Caco-2 (cell line): Measurements from ENCODE around the gene TBC1D8. TPM values are rescaled to one million over a fixed set of nuclear protein-coding genes. Genes with fewer than 3 reads are reported as not detected.

ENCODE experiments used
- BruUV-seq: library from RNA; stranded (reverse); fragments of 400-500 nt; replicated peaks from 2 replicates; lab custom pipeline; 2021; lab: Mats Ljungman, UMichigan
- CTCF ChIA-PET: fragments of 300-600 bp; sonication (Branson Sonifier 250); formaldehyde crosslinking; loops from one replicate; lab custom pipeline; 2022; ENCODE audit warnings: antibody characterized with exemption; lab: Charles Lee
- POLR2A ChIA-PET: fragments of 300-600 bp; sonication (Branson Sonifier 250); formaldehyde crosslinking; loops from one replicate; lab custom pipeline; 2022; ENCODE audit warnings: antibody characterized with exemption; lab: Charles Lee
- DNase-seq, 2 experiments: peaks; one replicate each; pipeline versions ENCODE4 v3.0.0 to v3.0.0-alpha.2; 2020 to 2022
- H3K27me3 ChIP-seq: replicated peaks from 2 replicates; pipeline ENCODE4 v1.6.0; 2011; ENCODE audit warnings: low read length; ENCODE audit not compliant: control insufficient read depth, insufficient read depth
- H3K36me3 ChIP-seq: 2 replicates; pipeline ENCODE4 v1.5.1; 2011; ENCODE audit warnings: low read length; ENCODE audit not compliant: control insufficient read depth, insufficient read depth
- H3K4me1 ChIP-seq: fragments of 250-450 bp; sonication (Bioruptor Pico); 2 replicates; pipeline ENCODE4 v1.5.1; 2020; ENCODE audit warnings: mild to moderate bottlenecking
- H3K4me3 ChIP-seq: 2 replicates; pipeline ENCODE4 v1.5.1; 2011; ENCODE audit warnings: low read depth, mild to moderate bottlenecking, control low read depth, low read length
- H3K9me3 ChIP-seq: fragments of 250-450 bp; sonication (Bioruptor Pico); 2 replicates; pipeline ENCODE4 v1.5.1; 2020; ENCODE audit warnings: mild to moderate bottlenecking, moderate library complexity
- H3K27ac Mint-ChIP-seq: one replicate; pipeline ENCODE4 v1.8.0; 2022; ENCODE audit warnings: mixed read lengths; ENCODE audit not compliant: unreplicated experiment
- H3K27me3 Mint-ChIP-seq: one replicate; pipeline ENCODE4 v1.8.0; 2022; ENCODE audit warnings: mixed read lengths; ENCODE audit not compliant: insufficient read depth, unreplicated experiment
- H3K36me3 Mint-ChIP-seq: one replicate; pipeline ENCODE4 v1.8.0; 2022; ENCODE audit warnings: mild to moderate bottlenecking, mixed read lengths; ENCODE audit not compliant: insufficient read depth, unreplicated experiment
- H3K4me1 Mint-ChIP-seq: one replicate; pipeline ENCODE4 v1.8.0; 2022; ENCODE audit warnings: low read depth, mixed read lengths; ENCODE audit not compliant: unreplicated experiment
- H3K4me3 Mint-ChIP-seq: one replicate; pipeline ENCODE4 v1.8.0; 2022; ENCODE audit warnings: mild to moderate bottlenecking, moderate library complexity, mixed read lengths; ENCODE audit not compliant: unreplicated experiment
- H3K9me3 Mint-ChIP-seq: one replicate; pipeline ENCODE4 v1.8.0; 2022; ENCODE audit warnings: mixed read lengths; ENCODE audit not compliant: unreplicated experiment
- CTCF ChIP-seq, 2 experiments: fragments of 200-600 bp in 1 of 2; IDR thresholded peaks; 1 replicate in 1 of 2; 2 replicates in 1 of 2; pipeline versions ENCODE4 v1.5.1 to v1.8.0; 2011 to 2022; ENCODE audit warnings: antibody characterized with exemption in 1 of 2, control low read depth in 1 of 2, inconsistent platforms in 1 of 2, low read depth in 1 of 2, low read length in 1 of 2, mild to moderate bottlenecking in 1 of 2, moderate library complexity in 1 of 2; ENCODE audit not compliant: insufficient read depth in 1 of 2, severe bottlenecking in 1 of 2, unreplicated experiment in 1 of 2
- intact Hi-C: fragments of 100-400 bp; cut with micrococcal nuclease; formaldehyde crosslinking; loops from one replicate; pipeline ENCODE4 v1.10.0; 2022; ENCODE audit not compliant: unreplicated experiment
- total RNA-seq: library from RNA; stranded (reverse); gene quantifications from 2 replicates; pipeline ENCODE4 v1.2.3, GENCODE V29; 2022

TBC1D8 gene
- total RNA-seq, 1 experiment from 2014 or later = 29.5 TPM

GRCh38 chr2:101097638-101098037 lies 53.5 kb downstream of the TBC1D8 start:
- H3K9me3 Mint-ChIP-seq = peaks cover 42% of the 10 kb centered on the region
- TF ChIP-seq CTCF (IDR thresholded peaks at IDR 0.05; ENCODE audit: insufficient read depth in 1 of 2, low read depth in 1 of 2, low read length in 1 of 2, severe bottlenecking in 1 of 2, unreplicated experiment in 1 of 2) = no peak
- no peaks in the 10 kb centered on the region for H3K36me3 ChIP-seq
- H3K27me3 ChIP-seq = no peaks in the 10 kb centered on the region
- intact Hi-C loops = no loop called here
- H3K27ac Mint-ChIP-seq = no peak overlapping the region
- no TSS peak for BruUV-seq
- H3K4me3 Mint-ChIP-seq = no peak overlapping the region
- peaks cover 13% of the 10 kb centered on the region for H3K4me1 Mint-ChIP-seq
- no peaks in the 10 kb centered on the region for H3K27me3 Mint-ChIP-seq
- no peaks in the 10 kb centered on the region for H3K4me1 ChIP-seq
- peaks cover 13% of the 10 kb centered on the region for H3K36me3 Mint-ChIP-seq
- H3K4me3 ChIP-seq = no peak overlapping the region
- POLR2A ChIA-PET = no interaction called here
- no peak for DNase-seq
- CTCF ChIA-PET = no interaction called here
- H3K9me3 ChIP-seq = no peaks in the 10 kb centered on the region; the same call in 1 of the 2 replicates

GRCh38 chr2:101096619-101097142 lies 54.5 kb downstream of the TBC1D8 start:
- no peak for TF ChIP-seq CTCF (IDR thresholded peaks at IDR 0.05; ENCODE audit: insufficient read depth in 1 of 2, low read depth in 1 of 2, low read length in 1 of 2, severe bottlenecking in 1 of 2, unreplicated experiment in 1 of 2)
- H3K36me3 Mint-ChIP-seq = peaks cover 11% of the 10 kb centered on the region
- Histone ChIP-seq H3K27me3 (no peaks in the 10 kb centered on the region), H3K4me1 (no peaks in the 10 kb centered on the region), H3K36me3 (no peaks in the 10 kb centered on the region), H3K4me3 (no peak overlapping the region), H3K9me3 (no peaks in the 10 kb centered on the region)
- intact Hi-C loops = no loop called here
- DNase-seq = no peak
- peaks cover 13% of the 10 kb centered on the region for H3K4me1 Mint-ChIP-seq
- no TSS peak for BruUV-seq
- H3K9me3 Mint-ChIP-seq = peaks cover 33% of the 10 kb centered on the region
- POLR2A ChIA-PET = no interaction called here
- CTCF ChIA-PET = no interaction called here
- H3K4me3 Mint-ChIP-seq = no peak overlapping the region
- no peaks in the 10 kb centered on the region for H3K27me3 Mint-ChIP-seq
- no peak overlapping the region for H3K27ac Mint-ChIP-seq

GRCh38 chr2:101094351-101094750 lies 56.8 kb downstream of the TBC1D8 start:
- H3K27ac Mint-ChIP-seq = no peak overlapping the region
- no peaks in the 10 kb centered on the region for H3K36me3 ChIP-seq
- no peak for DNase-seq
- intact Hi-C loops = no loop called here
- POLR2A ChIA-PET = no interaction called here
- peaks cover 13% of the 10 kb centered on the region for H3K4me1 Mint-ChIP-seq
- peaks cover 20% of the 10 kb centered on the region for H3K9me3 Mint-ChIP-seq
- no TSS peak for BruUV-seq
- no peaks in the 10 kb centered on the region for H3K9me3 ChIP-seq
- no peak for TF ChIP-seq CTCF (IDR thresholded peaks at IDR 0.05; ENCODE audit: insufficient read depth in 1 of 2, low read depth in 1 of 2, low read length in 1 of 2, severe bottlenecking in 1 of 2, unreplicated experiment in 1 of 2)
- H3K27me3 Mint-ChIP-seq = no peaks in the 10 kb centered on the region
- no peaks in the 10 kb centered on the region for H3K27me3 ChIP-seq
- no peak overlapping the region for H3K4me3 ChIP-seq
- no peak overlapping the region for H3K4me3 Mint-ChIP-seq
- CTCF ChIA-PET = no interaction called here
- peaks cover 7% of the 10 kb centered on the region for H3K36me3 Mint-ChIP-seq
- no peaks in the 10 kb centered on the region for H3K4me1 ChIP-seq
